C1 segment of cervical spinal cord (tissue), 14 donors: ENCODE measurements around the gene POLR1E.
"Not testable (repeated sequence)": the region's sequence is repeated elsewhere in the genome, so short reads cannot be mapped to it uniquely, and the experiment has no call there.

Source experiments
- DNase-seq, 14 donors: peaks; one replicate each; lab custom pipeline; 2025; lab: John Stamatoyannopoulos, UW

POLR1E gene

DNA sequence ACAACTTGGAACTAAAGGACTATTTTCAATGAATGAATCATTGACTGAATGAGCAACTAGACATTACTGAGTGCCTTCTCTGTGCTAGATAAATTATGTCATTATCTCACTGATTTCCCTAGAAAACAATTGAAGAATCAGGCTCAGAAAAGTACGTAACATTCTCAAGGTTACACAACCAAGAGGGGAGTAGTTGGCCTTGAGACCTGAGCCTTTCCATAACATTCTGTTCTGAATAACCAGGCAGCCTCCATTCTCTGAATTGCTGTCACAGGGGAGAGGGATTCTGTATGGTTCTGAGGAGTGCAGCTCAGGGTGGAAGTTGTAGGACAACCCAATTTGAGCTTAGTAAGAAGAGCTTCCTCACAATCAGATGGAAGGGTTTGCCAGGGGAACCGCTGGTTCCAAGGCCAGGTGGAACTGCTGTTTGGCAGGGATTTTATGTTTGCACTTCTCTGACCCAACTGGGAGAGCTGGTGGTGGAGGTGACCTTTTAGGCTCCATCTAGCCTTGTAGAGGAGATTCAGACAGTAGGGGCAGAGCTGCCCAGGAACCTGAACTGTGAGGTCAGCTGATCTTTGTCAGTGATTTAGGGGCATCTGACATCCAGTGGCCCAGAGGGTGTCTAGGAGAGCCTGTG, 16.3 kb downstream of the POLR1E start:
- no peak for DNase-seq

GRCh38 chr9:37503736-37504135, 18.0 kb downstream of the POLR1E start:
- DNase-seq: no peak

GRCh38 chr9:37504605-37505004, 18.9 kb downstream of the POLR1E start:
- DNase-seq: no peak

GRCh38 chr9:37507566-37508134, 21.9 kb downstream of the POLR1E start:
- no peak for DNase-seq

DNA sequence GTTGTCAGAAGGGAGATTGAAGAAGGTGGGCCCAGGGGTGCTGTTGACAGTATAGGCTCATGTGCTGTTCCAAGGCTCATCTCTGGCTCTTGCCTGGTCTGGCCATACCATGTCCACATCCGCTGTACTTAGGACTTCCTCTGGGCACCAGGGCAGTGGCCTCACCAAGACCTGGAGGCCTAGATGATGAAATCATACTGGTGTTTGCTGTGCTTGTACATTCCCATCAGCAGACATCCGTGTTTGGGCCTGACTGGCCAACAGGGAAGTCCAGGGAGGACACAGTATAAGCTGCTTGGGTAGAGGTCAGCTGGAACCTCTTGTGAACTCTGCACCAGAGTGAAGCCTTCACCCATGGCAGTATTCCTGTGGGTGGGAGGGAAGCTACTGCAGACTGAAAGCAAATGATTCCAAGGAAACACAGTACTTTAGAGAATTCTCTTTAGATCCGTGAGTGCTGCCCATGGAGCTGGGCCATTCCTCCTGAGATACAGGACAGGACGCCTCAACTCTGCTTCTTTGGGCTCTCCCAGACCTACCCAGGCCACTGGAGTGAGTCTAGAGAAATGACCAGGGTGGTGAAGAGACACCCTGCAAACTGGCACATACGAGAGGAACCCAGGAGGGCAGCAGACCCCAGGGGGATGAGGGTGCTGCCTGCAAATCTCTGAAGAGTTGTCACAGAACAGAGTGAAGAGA, 22.5 kb downstream of the POLR1E start:
- no peak for DNase-seq

GRCh38 chr9:37508834-37509206, 23.1 kb downstream of the POLR1E start:
- no peak for DNase-seq

- no peak for DNase-seq
Observed at GRCh38 chr9:37509536-37509935, 23.8 kb downstream of the POLR1E start.

DNA sequence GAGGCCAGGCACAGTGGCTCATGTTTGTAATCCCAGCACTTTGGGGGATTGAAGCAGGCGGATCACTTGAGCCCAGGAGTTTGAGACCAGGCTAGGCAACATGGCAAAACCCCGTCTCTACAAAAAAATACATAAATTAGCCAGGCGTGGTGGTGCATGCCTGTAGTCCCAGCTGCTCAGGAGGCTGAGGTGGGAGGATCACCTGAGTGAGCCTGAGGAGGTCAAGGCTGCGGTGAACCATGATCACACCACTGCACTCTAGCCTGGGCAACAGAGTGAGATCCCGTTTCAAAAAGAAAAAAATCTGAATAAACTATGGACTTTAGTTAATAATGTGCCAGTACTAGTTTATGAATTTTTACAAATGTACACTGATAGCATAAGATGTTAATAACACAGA, 24.3 kb downstream of the POLR1E start:
- not testable (repeated sequence) for DNase-seq

- DNase-seq: peak in 1 of 14 donors; percentile 6
Observed at GRCh38 chr9:37511016-37512010, 25.6 kb downstream of the POLR1E start.

DNA sequence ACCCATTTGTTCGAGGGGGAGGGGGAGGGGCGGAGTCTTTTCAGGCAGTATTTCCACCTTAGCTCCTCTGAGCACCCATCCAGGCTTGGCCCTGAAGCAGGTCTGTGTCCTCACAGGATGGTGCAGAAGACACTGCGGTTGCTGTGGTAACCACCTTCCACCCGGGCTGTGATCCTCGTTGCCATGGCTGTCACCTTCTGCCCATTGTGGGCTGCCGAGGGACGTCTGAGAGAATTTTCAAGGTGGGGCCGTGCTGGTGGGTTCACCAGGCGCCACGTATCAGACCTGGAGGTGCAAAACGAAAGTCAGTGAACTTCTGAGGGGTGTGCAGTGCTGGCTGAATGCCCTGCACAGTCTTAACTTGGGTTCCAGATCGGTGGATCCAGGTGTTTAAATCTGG, 26.7 kb downstream of the POLR1E start:
- DNase-seq: no peak

DNA sequence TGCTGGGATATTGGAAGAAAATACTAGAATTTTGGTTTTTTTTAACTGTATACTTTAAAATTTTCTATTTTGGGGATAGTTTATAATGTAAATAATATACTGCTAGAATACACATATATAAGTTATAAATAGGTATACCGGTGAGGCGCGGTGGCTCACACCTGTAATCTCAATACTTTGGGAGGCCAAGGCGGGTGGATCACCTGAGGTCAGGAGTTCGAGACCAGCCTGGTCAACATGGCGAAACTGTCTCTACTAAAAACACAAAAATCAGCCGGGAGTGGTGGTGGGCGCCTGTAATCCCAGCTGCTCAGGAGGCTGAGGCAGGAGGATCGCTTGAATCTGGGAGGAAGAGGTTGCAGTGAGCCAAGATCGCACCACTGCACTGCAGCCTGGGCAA, 28.7 kb downstream of the POLR1E start:
- not testable (repeated sequence) for DNase-seq

DNA sequence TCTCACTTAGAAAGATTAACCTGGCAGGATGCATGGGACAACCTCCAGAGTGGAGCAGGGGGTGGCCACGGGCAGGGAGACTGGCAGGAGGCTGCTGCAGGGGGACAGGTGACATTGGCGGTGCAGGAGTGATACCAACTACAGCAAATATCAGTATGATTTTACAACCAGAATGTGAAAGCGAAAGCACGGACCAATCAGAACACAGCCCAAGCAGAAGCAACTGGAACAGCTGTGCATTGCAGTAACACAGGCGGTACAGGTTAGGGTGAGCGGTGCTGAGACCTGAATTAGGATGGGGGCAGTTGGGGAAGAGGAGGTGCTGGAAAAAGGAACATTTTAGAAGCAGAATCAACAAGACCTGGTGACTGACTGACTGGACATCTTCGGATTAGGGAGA, 29.3 kb downstream of the POLR1E start:
- no peak for DNase-seq

DNA sequence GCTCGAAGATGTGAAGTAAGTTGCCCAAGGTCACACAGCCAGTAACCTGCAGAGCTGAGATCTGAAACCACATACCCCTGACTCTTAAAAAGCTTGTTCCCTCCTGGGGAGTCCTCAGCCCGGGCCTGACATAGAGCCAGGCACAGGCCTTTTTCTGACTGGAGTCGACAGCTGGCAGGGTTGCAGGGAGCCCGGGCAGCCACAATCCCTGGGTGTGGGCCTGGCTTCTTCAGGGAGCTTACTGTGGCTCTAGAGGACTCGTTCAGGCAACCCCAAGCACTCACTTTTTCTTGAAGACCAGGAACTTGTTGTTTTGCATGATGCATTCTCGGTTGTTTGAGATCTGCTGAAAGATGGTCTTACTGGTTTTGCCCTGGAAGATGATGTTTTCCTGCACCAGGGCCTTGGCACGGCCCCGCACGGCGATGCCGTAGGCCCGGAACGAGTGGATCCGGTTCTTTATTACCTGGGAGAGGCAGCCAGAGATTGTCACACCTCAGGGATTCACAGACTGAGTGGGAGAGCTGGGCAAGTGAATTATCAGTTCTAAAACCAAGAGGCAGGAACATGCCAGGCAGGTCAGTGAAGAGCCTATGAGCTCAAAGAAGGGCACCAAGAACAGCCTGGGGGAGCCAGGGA, 30.0 kb downstream of the POLR1E start:
- DNase-seq: no peak

DNA sequence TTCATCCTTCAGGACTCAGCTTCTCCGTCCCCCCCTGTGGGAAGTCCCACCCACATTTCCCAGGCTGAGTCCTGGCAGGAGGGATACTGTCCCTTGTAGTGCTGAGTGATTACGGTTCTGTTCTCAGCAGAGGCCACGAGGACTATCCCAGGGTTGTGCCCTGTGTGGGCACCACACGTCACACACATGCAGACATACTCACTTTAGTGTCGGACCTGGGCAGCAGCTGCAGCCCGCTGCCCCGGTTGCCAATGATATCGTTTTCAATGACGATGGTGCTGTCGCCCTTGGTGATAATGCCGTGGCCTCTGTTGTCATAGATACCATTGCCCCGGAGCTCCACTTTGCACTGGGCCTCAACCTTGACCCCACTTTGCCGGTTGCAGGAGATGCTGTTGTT, 32.2 kb downstream of the POLR1E start:
- no peak for DNase-seq

- DNase-seq: no peak
Observed at GRCh38 chr9:37520641-37521040, 34.9 kb downstream of the POLR1E start.

DNA sequence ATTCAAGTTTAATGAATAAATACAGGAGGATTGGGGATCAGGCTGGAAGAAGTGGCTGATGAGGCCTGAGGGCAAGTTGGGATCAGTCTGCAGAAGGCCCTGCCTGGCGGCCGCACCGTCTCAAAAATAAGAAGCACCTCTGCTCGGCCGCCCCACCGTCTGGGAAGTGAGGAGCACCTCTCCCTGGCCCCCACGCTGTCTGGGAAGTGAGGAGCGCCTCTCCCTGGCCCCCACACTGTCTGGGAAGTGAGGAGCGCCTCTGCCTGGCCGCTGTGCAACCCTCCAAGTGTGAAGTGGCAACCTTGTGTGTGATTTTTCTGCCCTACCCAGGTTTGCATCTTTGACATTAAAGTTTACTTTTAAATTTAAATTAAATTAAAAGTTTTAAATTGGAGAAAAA, 35.4 kb downstream of the POLR1E start:
- no peak for DNase-seq

GRCh38 chr9:37522971-37523370, 37.2 kb downstream of the POLR1E start:
- DNase-seq: no peak

- DNase-seq: no peak
Observed at GRCh38 chr9:37523916-37524315, 38.2 kb downstream of the POLR1E start.

- DNase-seq: no peak
Observed at GRCh38 chr9:37528652-37529471, 43.1 kb downstream of the POLR1E start.

DNA sequence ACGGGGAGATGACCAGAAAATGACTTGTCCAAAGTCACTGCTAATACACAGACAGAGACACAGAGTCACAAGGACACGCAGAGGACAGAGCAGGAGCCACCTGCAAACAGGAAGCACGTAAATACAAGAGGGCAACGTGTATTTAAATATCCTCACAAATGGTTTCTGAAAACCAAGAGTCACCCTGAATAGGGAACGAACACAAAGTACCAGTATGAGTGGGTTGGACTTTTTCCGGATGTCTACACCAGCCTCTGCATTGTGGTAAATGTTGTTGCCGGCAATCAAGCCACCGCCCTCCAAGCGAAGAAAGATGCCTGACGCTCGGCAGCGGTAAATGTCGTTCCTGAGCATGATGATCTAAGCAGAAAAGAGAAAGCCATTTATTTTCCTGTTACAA, 46.0 kb downstream of the POLR1E start:
- no peak for DNase-seq

- no peak for DNase-seq
Observed at GRCh38 chr9:37534412-37534811, 48.7 kb downstream of the POLR1E start.
